SK-N-SH (cell line): ENCODE results near the gene UGP2. TPM values are rescaled to one million over a fixed set of nuclear protein-coding genes. Genes with fewer than 3 reads are reported as not detected.

Experiments used
- CTCF ChIA-PET: fragments of 300-600, 350-600 bp; formaldehyde crosslinking; extraction: SDS; loops from one replicate; lab custom pipeline; 2021; lab: Yijun Ruan, JAX
- POLR2A ChIA-PET: fragments of 350-600 bp; sonication (Branson Sonifier 250); formaldehyde crosslinking; extraction: SDS; loops from one replicate; lab custom pipeline; 2020; ENCODE audit warnings: antibody characterized with exemption, inconsistent platforms; lab: Yijun Ruan, JAX
- DNase-seq: peaks from one replicate; pipeline ENCODE4 v3.0.0; 2012
- H2AFZ ChIP-seq: fragments of 200-600 bp; sonication (generic); 2 replicates; pipeline ENCODE4 v1.8.1; 2016; ENCODE audit warnings: antibody characterized with exemption, mild to moderate bottlenecking, low read depth
- H3F3A ChIP-seq: fragments of 200-600 bp; sonication (generic); replicated peaks from 2 replicates; pipeline ENCODE3; 2016; ENCODE audit warnings: antibody characterized with exemption, mild to moderate bottlenecking; ENCODE audit not compliant: insufficient read depth
- H3K27ac ChIP-seq, 2 experiments: fragments of 200-500 bp in 1 of 2; fragments of 200-600 bp in 1 of 2; sonication (Bioruptor generic) in 1 of 2; sonication (generic), shearing (Covaris generic) in 1 of 2; 2 replicates each; pipeline versions ENCODE4 v1.5.1 to v1.6.1; 2014 to 2016; ENCODE audit warnings: low read depth in 2 of 2, inconsistent platforms in 1 of 2, low read length in 1 of 2, mild to moderate bottlenecking in 1 of 2, mixed read lengths in 1 of 2
- H3K27me3 ChIP-seq: fragments of 200-600 bp; sonication (generic), shearing (Covaris generic); 2 replicates; pipeline ENCODE4 v1.6.1; 2016; ENCODE audit warnings: mixed run types; ENCODE audit not compliant: insufficient read depth
- H3K36me3 ChIP-seq, 2 experiments: fragments of 200-500 bp in 1 of 2; fragments of 200-600 bp in 1 of 2; sonication (Bioruptor generic) in 1 of 2; sonication (generic) in 1 of 2; replicated peaks in 1 of 2; 2 replicates each; pipeline versions ENCODE3 to v1.5.1; 2014 to 2016; ENCODE audit warnings: low read length in 1 of 2, mild to moderate bottlenecking in 1 of 2; ENCODE audit not compliant: insufficient read depth in 2 of 2, control insufficient read depth in 1 of 2
- H3K4me1 ChIP-seq, 2 experiments: fragments of 200-500 bp in 1 of 2; fragments of 200-600 bp in 1 of 2; sonication (Bioruptor generic) in 1 of 2; sonication (generic), shearing (Covaris generic) in 1 of 2; 2 replicates each; pipeline versions ENCODE4 v1.5.1 to v1.6.1; 2014 to 2016; ENCODE audit warnings: low read depth in 1 of 2, low read length in 1 of 2, mixed run types in 1 of 2; ENCODE audit not compliant: insufficient read depth in 2 of 2, control insufficient read depth in 1 of 2
- H3K4me2 ChIP-seq: fragments of 200-600 bp; sonication (generic), shearing (Covaris generic); 2 replicates; pipeline ENCODE4 v1.6.1; 2017; ENCODE audit warnings: mixed run types
- H3K4me3 ChIP-seq, 2 experiments: fragments of 200-500 bp in 1 of 2; fragments of 200-600 bp in 1 of 2; sonication (Bioruptor generic) in 1 of 2; sonication (generic), shearing (Covaris generic) in 1 of 2; 2 replicates each; pipeline versions ENCODE4 v1.5.1 to v1.8.1; 2014 to 2016; ENCODE audit warnings: low read depth in 2 of 2, inconsistent platforms in 1 of 2, low read length in 1 of 2, mild to moderate bottlenecking in 1 of 2, mixed read lengths in 1 of 2, moderate library complexity in 1 of 2
- H3K79me2 ChIP-seq: fragments of 200-600 bp; sonication (generic); 2 replicates; pipeline ENCODE4 v1.8.1; 2017; ENCODE audit warnings: mild to moderate bottlenecking; ENCODE audit not compliant: insufficient read depth
- H3K9ac ChIP-seq: fragments of 200-600 bp; sonication (generic); 2 replicates; pipeline ENCODE4 v1.6.1; 2017; ENCODE audit warnings: mixed run types
- H3K9me2 ChIP-seq: fragments of 200-600 bp; sonication (generic); 2 replicates; pipeline ENCODE4 v1.6.1; 2017; ENCODE audit warnings: mixed run types
- H3K9me3 ChIP-seq: fragments of 200-600 bp; sonication (generic); 2 replicates; pipeline ENCODE4 v1.6.1; 2017; ENCODE audit warnings: mixed run types, mild to moderate bottlenecking, moderate library complexity
- H4K20me1 ChIP-seq: fragments of 200-600 bp; sonication (generic); 2 replicates; pipeline ENCODE4 v1.6.1; 2017; ENCODE audit warnings: mild to moderate bottlenecking, mixed run types; ENCODE audit not compliant: insufficient read depth
- CHD2 ChIP-seq: fragments of 150-350 bp; IDR thresholded peaks from 2 replicates; pipeline ENCODE4 v1.6.1; 2018; ENCODE audit warnings: low read length; ENCODE audit not compliant: partially characterized antibody
- ELF1 ChIP-seq: IDR thresholded peaks from 2 replicates; pipeline ENCODE4 v1.4.0; 2012
- EP300 ChIP-seq, 2 experiments: IDR thresholded peaks; 2 replicates each; pipeline versions ENCODE4 v1.4.0 to v1.6.1; 2012; ENCODE audit warnings: borderline replicate concordance in 1 of 2, low read depth in 1 of 2, low read length in 1 of 2
- EZH2phosphoT487 ChIP-seq: fragments of 200-600 bp; sonication (generic); IDR thresholded peaks from 2 replicates; pipeline ENCODE4 v1.6.1; 2017; ENCODE audit warnings: low read depth, mixed run types, mild to moderate bottlenecking, antibody characterized with exemption, moderate library complexity, borderline replicate concordance
- FOXJ3 ChIP-seq: sonication (generic); formaldehyde crosslinking; IDR thresholded peaks from 2 replicates; pipeline ENCODE4 v1.5.1; 2020; ENCODE audit warnings: mild to moderate bottlenecking, missing genetic modification reagents
- GATA2 ChIP-seq: sonication (generic); formaldehyde crosslinking; IDR thresholded peaks from 2 replicates; pipeline ENCODE4 v1.5.0; 2020; ENCODE audit warnings: mild to moderate bottlenecking, missing genetic modification reagents
- IRF3 ChIP-seq: fragments of 150-350 bp; IDR thresholded peaks from 2 replicates; pipeline ENCODE4 v1.6.1; 2016; ENCODE audit warnings: mild to moderate bottlenecking, low read depth, low read length
- MXI1 ChIP-seq: IDR thresholded peaks from 2 replicates; pipeline ENCODE4 v1.6.1; 2012; ENCODE audit warnings: mild to moderate bottlenecking, low read depth, low read length, improper control_type of control experiment
- POLR2AphosphoS5 ChIP-seq: IDR thresholded peaks from 2 replicates; pipeline ENCODE4 v1.6.1; 2012; ENCODE audit warnings: low read depth, low read length
- RFX5 ChIP-seq: IDR thresholded peaks from 2 replicates; pipeline ENCODE4 v1.6.1; 2012; ENCODE audit warnings: mild to moderate bottlenecking, improper control_type of control experiment, low read length
- SIN3A ChIP-seq: IDR thresholded peaks from 2 replicates; pipeline ENCODE4 v1.6.1; 2012; ENCODE audit warnings: low read depth, mild to moderate bottlenecking, low read length, moderate library complexity, borderline replicate concordance
- SMC3 ChIP-seq: IDR thresholded peaks from 2 replicates; pipeline ENCODE4 v1.6.1; 2012; ENCODE audit warnings: low read depth, low read length, improper control_type of control experiment
- TAF1 ChIP-seq: IDR thresholded peaks from 2 replicates; pipeline ENCODE4 v1.6.1; 2012; ENCODE audit warnings: low read depth, mild to moderate bottlenecking, low read length, moderate library complexity, borderline replicate concordance
- TCF12 ChIP-seq: IDR thresholded peaks from 2 replicates; pipeline ENCODE4 v1.4.0; 2012
- WGBS: methylation state at CpG from one replicate; pipeline ENCODE4 v1.1.6; 2017; ENCODE audit warnings: low lambda C conversion rate; 5-methylcytosine and 5-hydroxymethylcytosine counted together
- polyA plus RNA-seq, 3 experiments: library from polyadenylated mRNA; depleted of rRNA; stranded (reverse); fragments of >200 nt; gene quantifications; 2 replicates each; pipeline ENCODE4 v1.2.3, GENCODE V29; 2012
- TF ChIP-seq, protein P1 (sequence below): IDR thresholded peaks from 2 replicates; pipeline ENCODE4 v1.4.0; 2012; ENCODE audit warnings: low read depth, borderline replicate concordance
- TF ChIP-seq, protein P2 (sequence below): fragments of 200-600 bp; sonication (generic); IDR thresholded peaks from 2 replicates; pipeline ENCODE4 v1.6.1; 2017; ENCODE audit warnings: antibody characterized with exemption, mild to moderate bottlenecking, moderate library complexity
- TF ChIP-seq, protein P3 (sequence below): fragments of 150-350 bp; IDR thresholded peaks from 2 replicates; pipeline ENCODE4 v1.6.1; 2017; ENCODE audit warnings: antibody characterized with exemption, low read length, low read depth, borderline replicate concordance
- TF ChIP-seq, protein P4 (sequence below): IDR thresholded peaks from 2 replicates; pipeline ENCODE4 v1.6.1; 2012; ENCODE audit warnings: mild to moderate bottlenecking, low read depth, low read length, moderate library complexity

The UGP2 gene
- polyA plus RNA-seq, 1 of the 3 experiments (the other 2 are of a cell fraction) = 30.1 TPM

GRCh38 chr2:63822478-63822877 lies 19.2 kb upstream of the UGP2 start:
- TF ChIP-seq CHD2 (no peak), TCF12 (no peak), EZH2phosphoT487 (no peak), SIN3A (no peak), EP300 (IDR thresholded peaks at IDR 0.05; ENCODE audit: borderline replicate concordance in 1 of 2, low read depth in 1 of 2, low read length in 1 of 2) (no peak), TAF1 (no peak), ELF1 (no peak), MXI1 (no peak), SMC3 (no peak), RFX5 (no peak), POLR2AphosphoS5 (no peak), IRF3 (no peak), GATA2 (no peak), FOXJ3 (CRISPR knock-in tag) (no peak)
- TF ChIP-seq, protein P1, sequence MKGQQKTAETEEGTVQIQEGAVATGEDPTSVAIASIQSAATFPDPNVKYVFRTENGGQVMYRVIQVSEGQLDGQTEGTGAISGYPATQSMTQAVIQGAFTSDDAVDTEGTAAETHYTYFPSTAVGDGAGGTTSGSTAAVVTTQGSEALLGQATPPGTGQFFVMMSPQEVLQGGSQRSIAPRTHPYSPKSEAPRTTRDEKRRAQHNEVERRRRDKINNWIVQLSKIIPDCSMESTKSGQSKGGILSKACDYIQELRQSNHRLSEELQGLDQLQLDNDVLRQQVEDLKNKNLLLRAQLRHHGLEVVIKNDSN = no peak
- TF ChIP-seq, protein P2, sequence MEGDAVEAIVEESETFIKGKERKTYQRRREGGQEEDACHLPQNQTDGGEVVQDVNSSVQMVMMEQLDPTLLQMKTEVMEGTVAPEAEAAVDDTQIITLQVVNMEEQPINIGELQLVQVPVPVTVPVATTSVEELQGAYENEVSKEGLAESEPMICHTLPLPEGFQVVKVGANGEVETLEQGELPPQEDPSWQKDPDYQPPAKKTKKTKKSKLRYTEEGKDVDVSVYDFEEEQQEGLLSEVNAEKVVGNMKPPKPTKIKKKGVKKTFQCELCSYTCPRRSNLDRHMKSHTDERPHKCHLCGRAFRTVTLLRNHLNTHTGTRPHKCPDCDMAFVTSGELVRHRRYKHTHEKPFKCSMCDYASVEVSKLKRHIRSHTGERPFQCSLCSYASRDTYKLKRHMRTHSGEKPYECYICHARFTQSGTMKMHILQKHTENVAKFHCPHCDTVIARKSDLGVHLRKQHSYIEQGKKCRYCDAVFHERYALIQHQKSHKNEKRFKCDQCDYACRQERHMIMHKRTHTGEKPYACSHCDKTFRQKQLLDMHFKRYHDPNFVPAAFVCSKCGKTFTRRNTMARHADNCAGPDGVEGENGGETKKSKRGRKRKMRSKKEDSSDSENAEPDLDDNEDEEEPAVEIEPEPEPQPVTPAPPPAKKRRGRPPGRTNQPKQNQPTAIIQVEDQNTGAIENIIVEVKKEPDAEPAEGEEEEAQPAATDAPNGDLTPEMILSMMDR = no peak
- TF ChIP-seq, protein P3, sequence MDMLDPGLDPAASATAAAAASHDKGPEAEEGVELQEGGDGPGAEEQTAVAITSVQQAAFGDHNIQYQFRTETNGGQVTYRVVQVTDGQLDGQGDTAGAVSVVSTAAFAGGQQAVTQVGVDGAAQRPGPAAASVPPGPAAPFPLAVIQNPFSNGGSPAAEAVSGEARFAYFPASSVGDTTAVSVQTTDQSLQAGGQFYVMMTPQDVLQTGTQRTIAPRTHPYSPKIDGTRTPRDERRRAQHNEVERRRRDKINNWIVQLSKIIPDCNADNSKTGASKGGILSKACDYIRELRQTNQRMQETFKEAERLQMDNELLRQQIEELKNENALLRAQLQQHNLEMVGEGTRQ = no peak
- TF ChIP-seq, protein P4, sequence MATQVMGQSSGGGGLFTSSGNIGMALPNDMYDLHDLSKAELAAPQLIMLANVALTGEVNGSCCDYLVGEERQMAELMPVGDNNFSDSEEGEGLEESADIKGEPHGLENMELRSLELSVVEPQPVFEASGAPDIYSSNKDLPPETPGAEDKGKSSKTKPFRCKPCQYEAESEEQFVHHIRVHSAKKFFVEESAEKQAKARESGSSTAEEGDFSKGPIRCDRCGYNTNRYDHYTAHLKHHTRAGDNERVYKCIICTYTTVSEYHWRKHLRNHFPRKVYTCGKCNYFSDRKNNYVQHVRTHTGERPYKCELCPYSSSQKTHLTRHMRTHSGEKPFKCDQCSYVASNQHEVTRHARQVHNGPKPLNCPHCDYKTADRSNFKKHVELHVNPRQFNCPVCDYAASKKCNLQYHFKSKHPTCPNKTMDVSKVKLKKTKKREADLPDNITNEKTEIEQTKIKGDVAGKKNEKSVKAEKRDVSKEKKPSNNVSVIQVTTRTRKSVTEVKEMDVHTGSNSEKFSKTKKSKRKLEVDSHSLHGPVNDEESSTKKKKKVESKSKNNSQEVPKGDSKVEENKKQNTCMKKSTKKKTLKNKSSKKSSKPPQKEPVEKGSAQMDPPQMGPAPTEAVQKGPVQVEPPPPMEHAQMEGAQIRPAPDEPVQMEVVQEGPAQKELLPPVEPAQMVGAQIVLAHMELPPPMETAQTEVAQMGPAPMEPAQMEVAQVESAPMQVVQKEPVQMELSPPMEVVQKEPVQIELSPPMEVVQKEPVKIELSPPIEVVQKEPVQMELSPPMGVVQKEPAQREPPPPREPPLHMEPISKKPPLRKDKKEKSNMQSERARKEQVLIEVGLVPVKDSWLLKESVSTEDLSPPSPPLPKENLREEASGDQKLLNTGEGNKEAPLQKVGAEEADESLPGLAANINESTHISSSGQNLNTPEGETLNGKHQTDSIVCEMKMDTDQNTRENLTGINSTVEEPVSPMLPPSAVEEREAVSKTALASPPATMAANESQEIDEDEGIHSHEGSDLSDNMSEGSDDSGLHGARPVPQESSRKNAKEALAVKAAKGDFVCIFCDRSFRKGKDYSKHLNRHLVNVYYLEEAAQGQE = no peak
- no peaks in the 10 kb centered on the region for H4K20me1 ChIP-seq
- H3K4me3 ChIP-seq = no peak overlapping the region
- H3K9me2 ChIP-seq = no peaks in the 10 kb centered on the region
- peaks cover 4% of the 10 kb centered on the region for H3F3A ChIP-seq
- no peaks in the 10 kb centered on the region for H3K9me3 ChIP-seq
- H2AFZ ChIP-seq = no peak overlapping the region
- WGBS = 88% methylated on average over 3 of the region's 3 CpGs
- no peaks in the 10 kb centered on the region for H3K27me3 ChIP-seq
- no peaks in the 10 kb centered on the region; a peak in 1 of 4 replicates for H3K4me1 ChIP-seq
- no peak overlapping the region for H3K27ac ChIP-seq
- no peaks in the 10 kb centered on the region for H3K79me2 ChIP-seq
- POLR2A ChIA-PET = no interaction called here
- H3K9ac ChIP-seq = no peak overlapping the region
- CTCF ChIA-PET = interaction anchor here (0.7 kb wide), 1 partner anchor 849 kb away, joined by 3 read pairs; no protein-coding TSS in a partner anchor
- no peak overlapping the region for H3K4me2 ChIP-seq
- no peak for DNase-seq
- H3K36me3 ChIP-seq = no peaks in the 10 kb centered on the region
